Measurements from ENCODE around the gene MYCBP. TPM values are rescaled to one million over a fixed set of nuclear protein-coding genes. Genes with fewer than 3 reads are reported as not detected.
A peak's percentile ranks its signal among the peaks of the same experiment; 100 is the strongest.

Gene MYCBP
- total RNA-seq, 1 experiment from 2014 or later = 20.3 TPM

GRCh38 chr1:38860454-38860795 is 12.7 kb downstream of the MYCBP start:
- ChIA-PET CTCF (no interaction called here), POLR2A (ENCODE audit: unreplicated experiment) (no interaction called here)
- H3K4me3 ChIP-seq (ENCODE audit: low read length) = peak overlapping the region; percentile 95
- peak overlapping the region; percentile 100 for H3K4me2 ChIP-seq (ENCODE audit: low read length)
- ATAC-seq (no peak), DNase-seq (no peak)
- H3K27ac ChIP-seq (ENCODE audit: low read length) = no peak overlapping the region
- no TSS peak for BruUV-seq (replicated peaks)
- intact Hi-C loops (cut with micrococcal nuclease) = no loop called here
- no peak for TF ChIP-seq CTCF (conservative IDR thresholded peaks at IDR 0.05; ENCODE audit: low read depth, low read length)
- no peak for TF ChIP-seq EZH2phosphoT487 (IDR thresholded peaks at IDR 0.05; ENCODE audit: borderline replicate concordance, low read length)
- TF ChIP-seq EZH2 (IDR thresholded peaks at IDR 0.05; ENCODE audit: low read length, unreplicated experiment) = no peak
- peaks cover 4% of the 10 kb centered on the region; the same call in 1 of the 2 replicates for H4K20me1 ChIP-seq (ENCODE audit: low read length)
- H3K4me1 ChIP-seq (ENCODE audit: insufficient read depth, low read length) = peaks cover 10% of the 10 kb centered on the region
- H3K9ac ChIP-seq (ENCODE audit: low read length) = peak overlapping the region; percentile 74
- peaks cover 16% of the 10 kb centered on the region for H3K36me3 ChIP-seq (ENCODE audit: low read depth, low read length)
- peaks cover 16% of the 10 kb centered on the region for H3K79me2 ChIP-seq (ENCODE audit: low read length)
- no peaks in the 10 kb centered on the region for H3K9me2 ChIP-seq (replicated peaks; ENCODE audit: low read length)
- no peaks in the 10 kb centered on the region for H3K9me3 ChIP-seq (ENCODE audit: low read length)
- peak overlapping the region; percentile 100 for H2AFZ ChIP-seq (ENCODE audit: low read length)
- no peaks in the 10 kb centered on the region for H3F3A ChIP-seq (ENCODE audit: low read length, unreplicated experiment)
- H3K27me3 ChIP-seq (ENCODE audit: low read length) = no peaks in the 10 kb centered on the region

GRCh38 chr1:38859561-38860453 is 13.3 kb downstream of the MYCBP start, which contains the start of gene RRAGC:
Gene RRAGC, minus strand, starts transcription at chr1:38859772. Its CDS starts 126 bp downstream, at chr1:38859646.
- POLR2A ChIA-PET (ENCODE audit: unreplicated experiment) = interaction anchor here (0.5 to 0.6 kb wide), 2 partner anchors 102 to 168 kb away, joined by 3 to 4 read pairs; no protein-coding TSS in a partner anchor
- intact Hi-C loops (cut with micrococcal nuclease) = no loop called here
- TSS peak; percentile 61 for BruUV-seq (replicated peaks)

More at GRCh38 chr1:38859561-38860453, 13.3 kb downstream of the MYCBP start, which contains the start of gene RRAGC:
- Histone ChIP-seq H4K20me1 (ENCODE audit: low read length) (peaks cover 4% of the 10 kb centered on the region; the same call in 1 of the 2 replicates), H3K27ac (ENCODE audit: low read length) (peak within 1 kb of the TSS; percentile 60), H3K9me2 (replicated peaks; ENCODE audit: low read length) (no peaks in the 10 kb centered on the region), H3K4me3 (ENCODE audit: low read length) (peak within 1 kb of the TSS; percentile 95), H3K79me2 (ENCODE audit: low read length) (peaks cover 16% of the 10 kb centered on the region), H3K27me3 (ENCODE audit: low read length) (no peaks in the 10 kb centered on the region), H3K36me3 (ENCODE audit: low read depth, low read length) (peaks cover 16% of the 10 kb centered on the region), H3K9ac (ENCODE audit: low read length) (peak within 1 kb of the TSS; percentile 80), H3K4me1 (ENCODE audit: insufficient read depth, low read length) (peaks cover 10% of the 10 kb centered on the region), H2AFZ (ENCODE audit: low read length) (peak within 1 kb of the TSS; percentile 100), H3K4me2 (ENCODE audit: low read length) (peak within 1 kb of the TSS; percentile 100), H3K9me3 (ENCODE audit: low read length) (no peaks in the 10 kb centered on the region), H3F3A (ENCODE audit: low read length, unreplicated experiment) (no peaks in the 10 kb centered on the region)
- no peak for TF ChIP-seq EZH2 (IDR thresholded peaks at IDR 0.05; ENCODE audit: low read length, unreplicated experiment)
- no peak for TF ChIP-seq EZH2phosphoT487 (IDR thresholded peaks at IDR 0.05; ENCODE audit: borderline replicate concordance, low read length)
- no peak for TF ChIP-seq CTCF (conservative IDR thresholded peaks at IDR 0.05; ENCODE audit: low read depth, low read length)
- CTCF ChIA-PET = no interaction called here
- ATAC-seq (peak; percentile 94), DNase-seq (peak; percentile 97)

Measured in PC-3 (cell line).